Measurements from ENCODE around the gene CCNA2. TPM values are rescaled to one million over a fixed set of nuclear protein-coding genes. Genes with fewer than 3 reads are reported as not detected.

CCNA2 gene
- total and polyA plus RNA-seq, 9 of the 15 experiments (the other 6 are each of a cell fraction or from before 2014, with no cell fraction given), result 37.1 to 197 (median 154) TPM

- Histone ChIP-seq H3K9me3 (replicated peaks; ENCODE audit: control insufficient read depth, insufficient read depth, low read depth, low read length) (no peaks in the 10 kb centered on the region), H3K9ac (ENCODE audit: insufficient read depth in 1 of 2, low read depth in 2 of 2, low read length in 2 of 2) (no peak overlapping the region), H3K4me3 (no peak overlapping the region), H2AFZ (ENCODE audit: low read depth, low read length) (no peak overlapping the region), H3K4me2 (ENCODE audit: insufficient read depth, low read length) (no peak overlapping the region), H3K79me2 (ENCODE audit: control insufficient read depth, insufficient read depth, low read length) (no peaks in the 10 kb centered on the region), H3K27ac (ENCODE audit: extremely low read depth, low read depth, low read length) (no peak overlapping the region), H4K20me1 (replicated peaks; ENCODE audit: control insufficient read depth, insufficient read depth, low read length) (no peaks in the 10 kb centered on the region), H3K9me1 (ENCODE audit: control insufficient read depth, insufficient read depth, low read length) (no peaks in the 10 kb centered on the region), H3K27me3 (ENCODE audit: control insufficient read depth in 2 of 2, insufficient read depth in 2 of 2, low read length in 2 of 2) (no peaks in the 10 kb centered on the region), H3K4me1 (replicated peaks in 1 of 2; ENCODE audit: control insufficient read depth in 2 of 2, insufficient read depth in 2 of 2, low read length in 2 of 2) (no peaks in the 10 kb centered on the region; a peak in 3 of 5 replicates), H3K36me3 (ENCODE audit: control insufficient read depth, insufficient read depth, low read length) (no peaks in the 10 kb centered on the region)
- CTCF ChIA-PET (ENCODE audit: low intra/inter-chr PET ratio), result no interaction called here
- in situ Hi-C loops (cut with MboI), result no loop called here
- POLR2A ChIA-PET, result interaction anchor here (0.8 kb wide), 1 partner anchor 87 kb away, joined by 3 read pairs; no protein-coding TSS in a partner anchor
- FAIRE-seq (no peak), DNase-seq (ENCODE audit: extremely low read depth in 1 of 4, low spot score in 3 of 4) (no peak), ATAC-seq (no peak)
- WGBS (ENCODE audit: insufficient coverage, low coverage, missing lambda C conversion rate), result 70% methylated on average over 1 of the region's 1 CpG
- intact Hi-C loops (cut with micrococcal nuclease), result no loop called here
- BruUV-seq (replicated peaks), result no TSS peak
- TF ChIP-seq, protein P1, sequence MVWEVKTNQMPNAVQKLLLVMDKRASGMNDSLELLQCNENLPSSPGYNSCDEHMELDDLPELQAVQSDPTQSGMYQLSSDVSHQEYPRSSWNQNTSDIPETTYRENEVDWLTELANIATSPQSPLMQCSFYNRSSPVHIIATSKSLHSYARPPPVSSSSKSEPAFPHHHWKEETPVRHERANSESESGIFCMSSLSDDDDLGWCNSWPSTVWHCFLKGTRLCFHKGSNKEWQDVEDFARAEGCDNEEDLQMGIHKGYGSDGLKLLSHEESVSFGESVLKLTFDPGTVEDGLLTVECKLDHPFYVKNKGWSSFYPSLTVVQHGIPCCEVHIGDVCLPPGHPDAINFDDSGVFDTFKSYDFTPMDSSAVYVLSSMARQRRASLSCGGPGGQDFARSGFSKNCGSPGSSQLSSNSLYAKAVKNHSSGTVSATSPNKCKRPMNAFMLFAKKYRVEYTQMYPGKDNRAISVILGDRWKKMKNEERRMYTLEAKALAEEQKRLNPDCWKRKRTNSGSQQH (CRISPR knock-in tag; IDR thresholded peaks at IDR 0.05), result no peak
- TF ChIP-seq SMARCE1 (IDR thresholded peaks at IDR 0.05) (no peak), CHD7 (IDR thresholded peaks at IDR 0.05; ENCODE audit: low read depth, low read length) (no peak), ZNF121 (CRISPR knock-in tag; conservative IDR thresholded peaks at IDR 0.05) (no peak), POLR2H (tag; IDR thresholded peaks at IDR 0.05; ENCODE audit: low read depth) (no peak), CREM (IDR thresholded peaks at IDR 0.05; ENCODE audit: low read depth) (no peak), ESRRA (IDR thresholded peaks at IDR 0.05; ENCODE audit: borderline replicate concordance, low read depth) (no peak), FOXK2 (conservative IDR thresholded peaks at IDR 0.05 in 1 of 2, IDR thresholded peaks at IDR 0.05 in 1 of 2; ENCODE audit: low read depth in 2 of 2) (no peak), CBFB (CRISPR knock-in tag; IDR thresholded peaks at IDR 0.05) (no peak)
- TF ChIP-seq, protein P2, sequence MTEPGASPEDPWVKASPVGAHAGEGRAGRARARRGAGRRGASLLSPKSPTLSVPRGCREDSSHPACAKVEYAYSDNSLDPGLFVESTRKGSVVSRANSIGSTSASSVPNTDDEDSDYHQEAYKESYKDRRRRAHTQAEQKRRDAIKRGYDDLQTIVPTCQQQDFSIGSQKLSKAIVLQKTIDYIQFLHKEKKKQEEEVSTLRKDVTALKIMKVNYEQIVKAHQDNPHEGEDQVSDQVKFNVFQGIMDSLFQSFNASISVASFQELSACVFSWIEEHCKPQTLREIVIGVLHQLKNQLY (CRISPR knock-in tag; conservative IDR thresholded peaks at IDR 0.05), result no peak
Measured at GRCh38 chr4:121784401-121784800, 39.3 kb downstream of the CCNA2 start.

Measured in K562 (cell line).